ENCODE data around the gene KIF13A.
"Not testable (repeated sequence)": the region's sequence is repeated elsewhere in the genome, so short reads cannot be mapped to it uniquely, and the experiment has no call there.

The KIF13A gene

DNA sequence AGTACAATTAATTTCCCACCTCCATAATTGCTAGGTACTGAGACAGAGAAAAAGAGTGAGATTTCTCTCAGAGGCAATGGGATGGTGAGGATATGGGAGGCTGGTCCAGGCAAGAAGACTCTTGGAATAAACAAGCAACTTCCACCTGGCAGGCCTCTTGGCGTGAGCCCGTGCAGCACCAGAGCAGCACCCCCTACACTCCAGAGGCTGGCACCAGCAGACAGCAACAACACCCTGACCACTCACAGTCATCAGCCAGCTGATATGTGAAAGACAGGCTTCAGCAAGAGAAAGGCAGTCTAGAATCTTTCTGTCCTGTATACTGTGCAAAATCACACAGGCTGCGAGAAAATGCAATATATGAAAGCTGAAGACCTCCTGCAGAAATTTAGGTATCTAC, 59.7 kb downstream of the KIF13A start:
- Histone ChIP-seq H3K4me3 (ENCODE audit: low read length) (no peak overlapping the region), H3K9me3 (ENCODE audit: control insufficient read depth, low read depth, low read length) (no peaks in the 10 kb centered on the region), H3K27me3 (ENCODE audit: control insufficient read depth, insufficient read depth, low read length) (no peaks in the 10 kb centered on the region), H3K9ac (ENCODE audit: low read length) (no peak overlapping the region), H3K36me3 (ENCODE audit: control insufficient read depth, low read depth, low read length) (no peaks in the 10 kb centered on the region), H3K4me1 (ENCODE audit: control insufficient read depth, low read depth, low read length) (peaks cover 36% of the 10 kb centered on the region), H3K27ac (ENCODE audit: low read length) (no peak overlapping the region)

DNA sequence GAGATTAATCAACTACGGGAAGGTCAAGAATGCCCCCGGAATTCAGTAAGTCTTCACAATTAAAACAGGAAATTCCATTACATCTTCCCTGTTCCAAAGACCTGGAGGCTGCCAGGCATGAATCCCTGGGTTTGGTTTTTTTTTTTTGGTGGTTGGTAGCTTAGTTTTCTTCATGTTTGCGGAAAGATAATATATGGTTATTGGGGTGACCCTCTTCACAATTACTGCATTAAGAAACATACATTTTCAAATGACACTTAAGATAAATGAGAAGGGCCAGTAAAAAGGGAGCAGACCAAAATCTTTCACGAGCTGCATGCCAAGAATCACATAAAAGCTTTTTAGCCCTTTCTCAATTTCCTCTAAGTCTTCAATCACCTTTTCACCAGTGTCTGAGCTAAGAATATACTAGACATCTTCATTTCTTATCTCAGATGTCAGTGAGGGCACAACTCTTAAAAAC, 64.0 kb downstream of the KIF13A start:
- Histone ChIP-seq H3K27me3 (ENCODE audit: control insufficient read depth, insufficient read depth, low read length) (no peaks in the 10 kb centered on the region), H3K9ac (ENCODE audit: low read length) (no peak overlapping the region), H3K4me3 (ENCODE audit: low read length) (no peak overlapping the region), H3K36me3 (ENCODE audit: control insufficient read depth, low read depth, low read length) (no peaks in the 10 kb centered on the region), H3K27ac (ENCODE audit: low read length) (no peak overlapping the region), H3K4me1 (ENCODE audit: control insufficient read depth, low read depth, low read length) (peaks cover 22% of the 10 kb centered on the region), H3K9me3 (ENCODE audit: control insufficient read depth, low read depth, low read length) (no peaks in the 10 kb centered on the region)

DNA sequence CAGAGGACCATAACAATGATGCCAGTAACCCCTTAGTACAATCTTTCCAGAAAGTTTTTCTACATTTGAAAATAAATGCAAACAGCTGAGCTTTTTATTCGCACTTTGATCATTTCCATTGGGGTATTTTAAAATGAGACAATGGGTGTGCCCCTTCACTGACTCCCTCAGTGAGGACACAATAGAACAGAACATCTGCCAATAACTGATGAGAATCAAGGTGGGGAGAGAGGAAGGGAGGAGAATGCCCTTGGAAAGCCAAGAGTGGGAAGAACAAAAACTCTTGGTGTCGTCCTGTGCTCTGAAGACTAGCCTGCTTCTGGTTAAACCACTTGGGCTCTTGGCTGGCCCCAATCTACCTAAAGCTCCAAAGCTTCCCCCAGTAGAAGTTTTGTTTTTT, 66.0 kb downstream of the KIF13A start:
- Histone ChIP-seq H3K9ac (ENCODE audit: low read length) (no peak overlapping the region), H3K27me3 (ENCODE audit: control insufficient read depth, insufficient read depth, low read length) (no peaks in the 10 kb centered on the region), H3K9me3 (ENCODE audit: control insufficient read depth, low read depth, low read length) (no peaks in the 10 kb centered on the region), H3K36me3 (ENCODE audit: control insufficient read depth, low read depth, low read length) (no peaks in the 10 kb centered on the region), H3K4me1 (ENCODE audit: control insufficient read depth, low read depth, low read length) (peaks cover 22% of the 10 kb centered on the region), H3K27ac (ENCODE audit: low read length) (no peak overlapping the region), H3K4me3 (ENCODE audit: low read length) (no peak overlapping the region)

DNA sequence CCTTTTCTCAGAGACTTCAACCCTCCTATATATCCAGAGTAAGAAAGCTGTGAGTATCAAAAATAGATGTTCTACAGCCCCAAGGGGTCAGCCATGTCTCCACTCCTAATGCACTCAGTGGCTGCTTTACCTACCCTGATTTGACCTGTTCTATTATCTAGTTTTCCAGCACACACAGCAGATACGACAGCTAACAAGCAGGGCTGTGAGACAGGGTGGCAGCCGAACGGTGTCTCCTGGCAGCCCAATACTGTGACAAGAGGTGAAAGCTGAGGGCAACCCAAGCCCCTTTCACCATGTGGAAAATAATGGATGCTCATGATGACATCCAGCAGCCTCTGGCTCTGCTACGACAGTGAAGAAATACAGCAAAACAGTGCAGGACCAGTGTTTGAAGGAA, 67.9 kb downstream of the KIF13A start:
- H3K9ac ChIP-seq (ENCODE audit: low read length): no peak overlapping the region
- H3K27me3 ChIP-seq (ENCODE audit: control insufficient read depth, insufficient read depth, low read length): no peaks in the 10 kb centered on the region
- H3K27ac ChIP-seq (ENCODE audit: low read length): no peak overlapping the region
- H3K4me3 ChIP-seq (ENCODE audit: low read length): no peak overlapping the region
- H3K4me1 ChIP-seq (ENCODE audit: control insufficient read depth, low read depth, low read length): peaks cover 14% of the 10 kb centered on the region
- no peaks in the 10 kb centered on the region for H3K9me3 ChIP-seq (ENCODE audit: control insufficient read depth, low read depth, low read length)
- no peaks in the 10 kb centered on the region for H3K36me3 ChIP-seq (ENCODE audit: control insufficient read depth, low read depth, low read length)

DNA sequence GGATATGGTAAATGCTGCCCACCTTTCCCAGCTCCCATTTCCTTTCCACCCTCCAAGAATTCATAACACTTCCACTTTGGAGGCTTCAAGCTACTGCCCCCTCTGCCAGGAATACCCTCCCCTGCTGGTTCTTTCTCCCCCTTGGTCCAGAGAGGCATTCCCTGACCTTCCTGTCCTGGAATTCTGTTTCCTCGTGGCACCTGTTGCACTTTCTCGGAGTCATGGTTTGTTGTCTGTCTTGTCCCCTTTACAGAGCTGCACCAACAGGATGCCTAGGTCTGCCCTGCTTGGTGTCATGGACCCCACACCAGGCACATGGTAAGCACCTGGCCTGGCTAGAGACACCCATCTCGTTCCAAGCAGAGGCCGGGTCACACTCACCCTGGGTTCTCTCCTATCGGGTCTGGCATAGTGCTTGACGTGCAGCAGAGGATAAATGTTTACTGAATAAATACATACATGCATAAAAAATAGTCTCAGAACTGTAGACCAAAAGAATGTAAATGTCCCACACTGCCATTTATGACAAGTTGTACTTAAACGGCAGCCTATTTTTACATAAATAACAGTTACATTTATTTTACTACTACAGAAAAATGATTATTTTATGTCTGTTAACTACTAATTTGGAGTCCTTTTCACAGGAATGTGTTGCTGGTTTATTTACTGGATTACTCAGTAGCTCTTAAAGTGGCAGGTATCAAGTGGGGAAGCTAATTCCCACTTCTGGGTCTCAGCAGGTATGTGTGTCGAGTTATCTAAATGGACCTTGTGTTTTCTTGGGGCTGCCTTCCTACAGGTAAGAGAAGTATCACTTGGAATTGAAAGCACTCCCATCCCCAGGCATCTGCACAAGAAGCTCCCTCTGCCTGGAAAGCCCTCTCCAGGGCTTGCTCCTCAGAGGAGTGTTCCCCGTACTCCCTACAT, 69.3 kb downstream of the KIF13A start:
- Histone ChIP-seq H3K36me3 (ENCODE audit: control insufficient read depth, low read depth, low read length) (no peaks in the 10 kb centered on the region), H3K27ac (ENCODE audit: low read length) (no peak overlapping the region), H3K4me3 (ENCODE audit: low read length) (no peak overlapping the region), H3K9me3 (ENCODE audit: control insufficient read depth, low read depth, low read length) (no peaks in the 10 kb centered on the region), H3K4me1 (ENCODE audit: control insufficient read depth, low read depth, low read length) (peaks cover 19% of the 10 kb centered on the region), H3K9ac (ENCODE audit: low read length) (no peak overlapping the region), H3K27me3 (ENCODE audit: control insufficient read depth, insufficient read depth, low read length) (no peaks in the 10 kb centered on the region)

DNA sequence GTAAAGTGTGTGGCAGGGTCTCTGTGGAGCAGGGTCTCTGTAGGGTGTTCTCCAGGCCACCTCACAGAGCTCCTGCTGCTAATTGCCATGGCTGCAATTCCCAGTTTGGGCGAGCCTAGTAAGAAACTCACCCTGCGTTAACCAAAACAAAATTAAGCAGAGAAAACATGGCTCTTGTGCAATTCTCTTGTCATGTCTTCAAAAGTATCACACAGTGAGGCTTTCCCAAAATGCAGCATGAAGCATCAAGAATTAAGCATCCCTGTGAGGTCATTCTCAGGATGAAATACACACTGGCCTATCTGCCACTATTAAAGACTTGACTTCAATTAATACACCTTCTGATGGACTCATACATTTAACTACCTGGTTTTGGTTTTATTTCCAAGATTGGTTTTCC, 72.8 kb downstream of the KIF13A start:
- peaks cover 17% of the 10 kb centered on the region for H3K4me1 ChIP-seq (ENCODE audit: control insufficient read depth, low read depth, low read length)
- no peaks in the 10 kb centered on the region for H3K36me3 ChIP-seq (ENCODE audit: control insufficient read depth, low read depth, low read length)
- H3K27me3 ChIP-seq (ENCODE audit: control insufficient read depth, insufficient read depth, low read length): no peaks in the 10 kb centered on the region

DNA sequence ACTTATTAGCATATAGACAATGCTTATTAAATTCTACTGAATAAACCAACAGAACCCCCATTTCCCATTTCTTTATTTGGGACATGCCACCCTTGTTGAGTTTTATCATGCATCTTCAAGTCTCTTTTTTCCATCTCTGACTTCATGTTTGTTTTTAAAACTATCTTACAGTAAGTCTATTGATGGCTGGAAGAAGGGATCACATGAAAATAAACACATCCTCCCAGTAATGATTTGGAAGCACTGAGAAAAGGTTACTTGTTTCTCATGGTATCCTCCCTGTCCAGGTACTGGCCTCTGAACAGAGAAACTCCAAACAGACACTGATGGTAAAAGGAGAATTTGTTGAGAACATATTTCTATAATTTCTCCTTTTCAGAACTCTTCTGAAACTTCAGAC, 74.9 kb downstream of the KIF13A start:
- Histone ChIP-seq H3K27ac (ENCODE audit: low read length) (no peak overlapping the region), H3K36me3 (ENCODE audit: control insufficient read depth, low read depth, low read length) (no peaks in the 10 kb centered on the region)

More for the DNA sequence above, 72.8 kb downstream of the KIF13A start:
- no peak overlapping the region for H3K27ac ChIP-seq (ENCODE audit: low read length)
- no peak overlapping the region for H3K4me3 ChIP-seq (ENCODE audit: low read length)
- H3K9ac ChIP-seq (ENCODE audit: low read length): no peak overlapping the region
- no peaks in the 10 kb centered on the region for H3K9me3 ChIP-seq (ENCODE audit: control insufficient read depth, low read depth, low read length)

DNA sequence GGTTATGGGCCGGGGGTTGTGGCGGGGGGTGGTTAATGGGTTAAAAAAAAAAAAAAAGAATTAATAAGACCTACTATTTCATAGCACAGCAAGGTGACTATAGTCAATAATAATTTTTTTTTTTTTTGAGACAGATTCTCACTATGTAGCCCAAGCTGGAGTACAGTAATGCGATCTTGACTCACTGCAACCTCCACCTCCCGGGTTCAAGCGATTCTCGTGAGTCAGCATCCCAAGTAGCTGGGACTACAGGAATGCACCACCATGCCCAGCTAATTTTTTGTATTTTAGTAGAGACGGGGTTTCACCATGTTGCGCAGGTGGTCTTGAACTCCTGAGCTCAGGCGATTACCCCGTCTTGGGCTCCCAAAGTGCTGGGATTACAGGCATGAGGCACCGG, 75.8 kb downstream of the KIF13A start:
- H3K36me3 ChIP-seq (ENCODE audit: control insufficient read depth, low read depth, low read length); H3K27me3 ChIP-seq (ENCODE audit: control insufficient read depth, insufficient read depth, low read length); H3K9ac ChIP-seq (ENCODE audit: low read length); H3K9me3 ChIP-seq (ENCODE audit: control insufficient read depth, low read depth, low read length); H3K27ac ChIP-seq (ENCODE audit: low read length); H3K4me3 ChIP-seq (ENCODE audit: low read length): not testable (repeated sequence)
- peaks cover 20% of the 10 kb centered on the region for H3K4me1 ChIP-seq (ENCODE audit: control insufficient read depth, low read depth, low read length)

More for the DNA sequence above, 74.9 kb downstream of the KIF13A start:
- no peaks in the 10 kb centered on the region for H3K27me3 ChIP-seq (ENCODE audit: control insufficient read depth, insufficient read depth, low read length)
- H3K4me3 ChIP-seq (ENCODE audit: low read length): no peak overlapping the region
- H3K9ac ChIP-seq (ENCODE audit: low read length): no peak overlapping the region
- peaks cover 20% of the 10 kb centered on the region for H3K4me1 ChIP-seq (ENCODE audit: control insufficient read depth, low read depth, low read length)
- no peaks in the 10 kb centered on the region for H3K9me3 ChIP-seq (ENCODE audit: control insufficient read depth, low read depth, low read length)

DNA sequence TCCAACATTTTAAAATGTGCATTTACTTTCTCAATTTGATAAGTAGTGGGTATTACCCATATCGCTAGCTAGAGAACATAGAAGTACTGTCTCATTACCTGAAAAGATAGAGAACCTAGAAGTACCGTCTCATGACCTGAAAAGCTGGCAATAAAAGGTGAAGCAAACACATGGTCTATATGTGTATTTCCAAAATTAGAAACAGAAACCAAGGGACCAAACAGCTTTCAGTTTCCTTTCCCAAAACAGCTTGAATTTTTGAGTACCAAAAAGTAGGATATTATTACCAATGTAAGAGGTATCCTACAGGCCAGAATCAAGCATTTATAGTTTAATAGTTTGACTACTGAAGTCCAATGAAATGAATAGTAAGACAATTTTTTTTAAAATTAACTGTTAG, 77.2 kb downstream of the KIF13A start:
- Histone ChIP-seq H3K36me3 (ENCODE audit: control insufficient read depth, low read depth, low read length) (no peaks in the 10 kb centered on the region), H3K9me3 (ENCODE audit: control insufficient read depth, low read depth, low read length) (no peaks in the 10 kb centered on the region), H3K4me1 (ENCODE audit: control insufficient read depth, low read depth, low read length) (peaks cover 20% of the 10 kb centered on the region), H3K9ac (ENCODE audit: low read length) (no peak overlapping the region), H3K27me3 (ENCODE audit: control insufficient read depth, insufficient read depth, low read length) (no peaks in the 10 kb centered on the region), H3K27ac (ENCODE audit: low read length) (no peak overlapping the region), H3K4me3 (ENCODE audit: low read length) (no peak overlapping the region)

DNA sequence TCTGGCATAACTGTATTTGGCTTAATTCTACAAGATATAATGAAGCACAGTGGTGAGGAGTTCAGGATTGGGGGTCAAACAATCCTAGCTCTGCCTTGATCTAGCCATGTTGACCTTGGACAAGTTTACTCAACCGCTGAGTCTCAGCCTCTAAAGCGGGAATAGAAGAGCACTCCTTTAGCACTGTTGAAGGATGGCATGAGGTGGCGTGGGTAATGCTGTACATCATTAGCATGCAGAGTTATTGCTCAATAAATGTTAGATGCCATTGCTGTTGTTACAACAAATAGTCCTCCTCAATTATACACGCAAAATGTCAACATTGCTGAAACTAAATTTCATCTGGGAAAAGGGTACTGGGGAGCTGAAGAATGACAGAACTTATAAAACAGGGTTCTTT, 78.6 kb downstream of the KIF13A start:
- no peak overlapping the region for H3K9ac ChIP-seq (ENCODE audit: low read length)
- H3K36me3 ChIP-seq (ENCODE audit: control insufficient read depth, low read depth, low read length): no peaks in the 10 kb centered on the region
- H3K4me1 ChIP-seq (ENCODE audit: control insufficient read depth, low read depth, low read length): peaks cover 18% of the 10 kb centered on the region
- no peaks in the 10 kb centered on the region for H3K27me3 ChIP-seq (ENCODE audit: control insufficient read depth, insufficient read depth, low read length)
- H3K4me3 ChIP-seq (ENCODE audit: low read length): no peak overlapping the region
- no peaks in the 10 kb centered on the region for H3K9me3 ChIP-seq (ENCODE audit: control insufficient read depth, low read depth, low read length)
- H3K27ac ChIP-seq (ENCODE audit: low read length): no peak overlapping the region

DNA sequence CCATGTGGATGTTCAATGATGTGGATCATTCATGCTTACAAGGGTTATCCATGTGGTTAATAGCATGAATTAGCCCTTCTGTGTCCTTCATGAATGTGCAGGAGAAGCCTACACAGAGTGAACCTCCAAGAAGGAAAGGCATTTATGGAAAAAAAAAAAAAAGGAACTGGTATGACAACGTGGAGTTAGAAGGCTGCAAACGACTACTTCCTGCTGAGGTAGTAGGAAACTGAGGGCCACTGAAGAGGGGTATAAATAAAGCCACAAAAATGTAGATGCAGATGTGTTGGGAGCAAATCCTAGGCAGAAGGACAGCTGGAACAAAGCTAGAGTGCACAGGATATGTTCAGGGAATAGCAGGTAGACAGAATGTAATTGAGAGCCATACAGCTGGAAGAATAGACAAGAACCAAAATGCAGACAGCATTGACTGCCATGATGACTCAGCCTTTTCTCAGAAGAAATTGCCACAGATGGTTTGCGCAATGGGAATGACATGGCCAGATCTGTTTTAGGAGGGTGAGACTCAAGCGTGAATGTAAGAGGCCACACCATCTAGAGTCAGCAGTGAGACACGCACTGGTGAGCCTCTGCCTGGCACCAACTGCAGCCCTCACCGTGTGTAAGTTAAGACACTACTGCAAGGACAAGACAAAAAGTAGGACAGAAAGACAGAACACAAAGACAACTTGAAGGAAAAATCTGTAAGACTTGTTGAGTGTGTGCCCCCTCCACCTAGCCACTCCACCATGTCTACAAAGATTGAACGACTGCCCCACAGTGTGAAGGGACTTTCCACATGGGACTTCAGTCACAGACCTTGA, 79.8 kb downstream of the KIF13A start:
- no peak overlapping the region for H3K27ac ChIP-seq (ENCODE audit: low read length)
- H3K36me3 ChIP-seq (ENCODE audit: control insufficient read depth, low read depth, low read length): no peaks in the 10 kb centered on the region
- H3K9ac ChIP-seq (ENCODE audit: low read length): no peak overlapping the region
- peaks cover 16% of the 10 kb centered on the region for H3K4me1 ChIP-seq (ENCODE audit: control insufficient read depth, low read depth, low read length)
- H3K4me3 ChIP-seq (ENCODE audit: low read length): no peak overlapping the region
- H3K9me3 ChIP-seq (ENCODE audit: control insufficient read depth, low read depth, low read length): no peaks in the 10 kb centered on the region
- no peaks in the 10 kb centered on the region for H3K27me3 ChIP-seq (ENCODE audit: control insufficient read depth, insufficient read depth, low read length)

All from iPS-18a (cell line).